Subcutaneous adipose tissue (tissue), 4 donors: ENCODE measurements around the gene XRCC4. TPM values are rescaled to one million over a fixed set of nuclear protein-coding genes. Genes with fewer than 3 reads are reported as not detected.

Source experiments
- total RNA-seq, 4 donors: library from RNA; depleted of rRNA; stranded (reverse); fragments of >200 nt; gene quantifications; one replicate each; pipeline ENCODE4 v1.1.0, GENCODE V29; 2016
- TF ChIP-seq, protein P1 (sequence below): fragments of 450-650 bp; IDR thresholded peaks from one replicate; pipeline ENCODE4 v1.5.1; 2016; ENCODE audit warnings: low read depth, mild to moderate bottlenecking, control low read depth, antibody characterized with exemption, moderate library complexity

XRCC4 gene
- total RNA-seq, 4 donors from 2014 or later, result 6.6 to 18.1 (median 13.5) TPM

DNA sequence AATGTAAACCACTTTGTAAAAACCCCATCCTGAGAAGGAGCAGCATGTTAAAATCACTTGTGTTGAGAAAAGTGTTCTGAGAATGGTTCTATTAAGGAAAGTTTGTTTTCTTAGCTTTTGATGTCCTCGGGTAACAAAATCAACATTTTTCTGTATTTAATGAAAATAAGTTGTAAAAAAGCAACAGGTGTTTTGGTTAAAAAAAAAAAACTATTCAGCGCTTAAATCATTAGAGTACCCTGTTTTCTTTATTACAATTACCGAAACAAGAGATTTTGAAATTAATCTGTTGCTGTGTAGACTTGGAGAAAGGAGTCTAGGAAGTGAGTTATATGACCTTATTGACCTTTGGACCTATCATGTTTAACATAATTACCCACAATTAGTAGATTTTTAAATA is 167.7 kb downstream of the XRCC4 start:
- TF ChIP-seq, protein P1, sequence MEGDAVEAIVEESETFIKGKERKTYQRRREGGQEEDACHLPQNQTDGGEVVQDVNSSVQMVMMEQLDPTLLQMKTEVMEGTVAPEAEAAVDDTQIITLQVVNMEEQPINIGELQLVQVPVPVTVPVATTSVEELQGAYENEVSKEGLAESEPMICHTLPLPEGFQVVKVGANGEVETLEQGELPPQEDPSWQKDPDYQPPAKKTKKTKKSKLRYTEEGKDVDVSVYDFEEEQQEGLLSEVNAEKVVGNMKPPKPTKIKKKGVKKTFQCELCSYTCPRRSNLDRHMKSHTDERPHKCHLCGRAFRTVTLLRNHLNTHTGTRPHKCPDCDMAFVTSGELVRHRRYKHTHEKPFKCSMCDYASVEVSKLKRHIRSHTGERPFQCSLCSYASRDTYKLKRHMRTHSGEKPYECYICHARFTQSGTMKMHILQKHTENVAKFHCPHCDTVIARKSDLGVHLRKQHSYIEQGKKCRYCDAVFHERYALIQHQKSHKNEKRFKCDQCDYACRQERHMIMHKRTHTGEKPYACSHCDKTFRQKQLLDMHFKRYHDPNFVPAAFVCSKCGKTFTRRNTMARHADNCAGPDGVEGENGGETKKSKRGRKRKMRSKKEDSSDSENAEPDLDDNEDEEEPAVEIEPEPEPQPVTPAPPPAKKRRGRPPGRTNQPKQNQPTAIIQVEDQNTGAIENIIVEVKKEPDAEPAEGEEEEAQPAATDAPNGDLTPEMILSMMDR, result no peak

DNA sequence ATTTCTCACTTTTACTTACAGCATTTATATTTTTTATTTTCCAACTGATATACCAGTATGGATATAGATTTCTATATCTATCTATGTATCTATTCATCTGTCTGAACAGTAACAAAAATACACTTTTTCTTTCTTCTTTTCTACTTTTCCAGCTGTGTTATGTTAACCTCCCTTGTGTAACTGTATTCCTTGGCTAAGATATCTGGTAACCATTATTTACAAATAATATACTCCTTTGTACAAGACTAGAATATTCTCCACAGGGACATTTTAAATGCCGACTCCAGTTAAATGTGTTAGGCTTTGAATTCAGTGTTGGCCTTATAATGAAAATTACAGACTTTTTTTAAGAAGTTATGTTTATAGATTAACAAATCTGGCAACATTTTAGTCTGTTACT is 168.7 kb downstream of the XRCC4 start:
- TF ChIP-seq, protein P1, result no peak

DNA sequence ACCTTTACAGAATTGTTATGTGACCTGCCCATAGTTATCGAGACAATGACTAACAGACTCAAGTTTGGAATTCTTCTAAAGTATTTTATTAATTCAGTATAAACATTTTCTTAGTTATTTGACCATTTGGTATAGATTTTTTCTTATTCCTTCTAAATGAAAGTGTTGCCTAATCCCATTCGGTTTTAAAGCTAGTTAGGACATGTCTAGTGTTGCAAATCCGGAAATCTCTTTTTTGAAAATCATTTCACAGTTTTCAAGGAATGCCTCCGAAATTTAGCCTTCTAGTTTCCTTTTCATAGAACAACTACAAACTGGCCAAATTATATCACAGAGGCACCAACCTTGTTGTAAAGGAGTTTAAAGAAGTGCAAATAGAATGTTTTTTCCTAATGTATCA is 171.8 kb downstream of the XRCC4 start:
- TF ChIP-seq, protein P1, result no peak

DNA sequence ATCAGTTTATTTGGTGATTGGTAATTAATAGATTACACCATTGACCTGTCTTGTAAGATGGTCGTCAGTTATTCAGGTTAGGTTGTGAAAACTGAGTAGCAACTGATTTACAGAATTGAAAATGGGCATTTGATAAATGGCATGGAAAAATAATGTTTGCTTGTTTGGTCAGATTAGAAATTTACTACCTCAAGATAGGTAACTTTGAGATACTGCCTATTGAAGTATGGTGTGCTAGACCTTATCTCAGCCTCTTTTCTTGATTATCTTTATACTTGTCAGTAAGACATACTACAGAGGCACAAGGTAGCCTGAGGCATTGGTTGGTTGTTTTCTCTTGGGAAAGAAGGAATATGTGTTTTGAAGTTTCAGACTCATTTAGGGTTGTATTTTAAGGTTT is 174.5 kb downstream of the XRCC4 start:
- TF ChIP-seq, protein P1, result no peak

DNA sequence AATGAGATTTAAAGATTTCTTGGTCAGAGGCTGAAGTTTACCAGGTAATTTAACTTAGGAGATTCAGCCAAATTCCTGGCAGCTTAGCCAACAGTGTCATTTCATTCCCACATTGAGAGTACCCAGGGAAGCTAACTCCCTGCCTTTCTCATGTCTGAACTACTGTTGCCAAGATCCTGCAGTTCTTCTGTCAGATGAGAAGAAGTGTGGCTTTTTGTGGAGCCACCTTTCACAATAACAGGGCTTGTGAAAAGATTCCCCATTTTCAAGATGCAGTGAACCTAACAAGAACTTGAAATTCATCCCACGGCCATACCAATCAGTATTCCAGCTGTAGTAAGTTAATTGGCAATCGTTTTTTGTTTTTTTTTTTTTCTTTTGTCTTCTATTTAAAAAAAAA is 176.4 kb downstream of the XRCC4 start:
- TF ChIP-seq, protein P1, result no peak

DNA sequence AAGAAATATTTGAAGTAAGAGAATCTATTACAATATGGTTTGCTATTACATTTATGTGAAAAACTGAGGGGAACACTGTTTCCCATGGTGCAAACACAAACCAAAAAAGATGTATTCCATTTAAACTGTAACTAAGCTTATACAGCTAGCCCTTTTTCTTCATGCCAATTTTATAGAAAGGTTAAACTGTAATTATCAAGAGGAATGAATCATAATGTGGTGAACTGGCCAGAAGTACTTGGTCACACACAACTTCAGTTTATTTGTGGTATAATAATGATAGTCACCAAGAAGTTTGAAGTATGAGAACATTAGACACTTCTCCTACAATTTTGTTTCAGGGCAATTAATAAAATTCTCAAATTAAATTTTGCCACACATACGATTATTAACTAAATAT is 177.9 kb downstream of the XRCC4 start:
- TF ChIP-seq, protein P1, result no peak

DNA sequence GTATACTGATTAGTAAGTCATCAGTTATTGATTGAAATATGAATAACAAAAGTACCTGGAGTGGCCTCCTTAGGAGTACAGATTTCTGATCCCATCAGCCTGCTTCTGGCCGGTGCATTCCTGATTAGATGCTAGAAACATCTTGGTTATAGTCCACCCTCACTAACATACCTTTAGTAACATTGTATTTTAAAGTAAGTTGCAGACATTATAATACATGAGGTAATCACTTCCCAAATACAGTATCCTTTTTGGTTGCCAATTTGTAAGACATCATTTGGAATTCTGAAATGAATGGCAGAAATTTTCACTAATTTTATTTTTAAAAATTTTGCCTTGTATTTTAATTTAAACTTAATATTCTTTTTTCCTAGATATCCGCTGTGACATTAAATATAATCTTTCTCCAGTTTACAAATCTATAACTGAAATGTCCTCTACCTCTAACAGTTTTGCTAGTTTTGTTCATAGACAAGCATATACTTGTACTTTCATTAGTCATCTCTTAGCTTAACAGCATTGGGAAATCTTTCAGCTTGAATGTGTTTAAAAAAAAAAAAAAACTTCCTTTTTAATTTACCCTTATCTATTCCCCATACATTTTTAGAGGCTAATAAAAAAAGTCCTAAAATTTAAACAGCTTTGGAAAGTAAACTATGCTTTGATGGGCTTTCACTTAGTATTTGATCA is 178.9 kb downstream of the XRCC4 start:
- TF ChIP-seq, protein P1, result no peak
